OCI-LY3 (cell line): ENCODE measurements around the gene GRID1.
"Not testable (repeated sequence)": the region's sequence is repeated elsewhere in the genome, so short reads cannot be mapped to it uniquely, and the experiment has no call there.

ENCODE experiments used
- H2AFZ ChIP-seq: fragments of 200-600, 300-600 bp; shearing (Covaris generic); 2 replicates; pipeline ENCODE4 v1.6.0; 2014; ENCODE audit warnings: antibody characterized with exemption, low read depth, low read length
- H3K27ac ChIP-seq: fragments of 200-600, 300-600 bp; sonication (generic); 2 replicates; pipeline ENCODE4 v1.5.1; 2014; ENCODE audit warnings: mild to moderate bottlenecking, low read length, moderate library complexity, mixed read lengths
- H3K27me3 ChIP-seq: fragments of 200-600, 300-600 bp; sonication (generic); 2 replicates; pipeline ENCODE4 v1.6.1; 2014; ENCODE audit warnings: low read depth, low read length, mixed read lengths
- H3K36me3 ChIP-seq: fragments of 200-600, 300-600 bp; sonication (generic); replicated peaks from 2 replicates; pipeline ENCODE3; 2014; ENCODE audit warnings: low read depth, low read length, mixed read lengths
- H3K4me1 ChIP-seq: fragments of 300-600, 200-600 bp; sonication (generic); 2 replicates; pipeline ENCODE4 v1.6.1; 2014; ENCODE audit warnings: low read length, mixed read lengths
- H3K4me2 ChIP-seq: fragments of 200-600, 300-600 bp; sonication (generic); 2 replicates; pipeline ENCODE4 v1.6.1; 2014; ENCODE audit warnings: low read length, mixed read lengths
- H3K4me3 ChIP-seq: fragments of 300-600, 200-600 bp; sonication (generic); 2 replicates; pipeline ENCODE4 v1.5.1; 2014; ENCODE audit warnings: antibody characterized with exemption, mild to moderate bottlenecking, low read length, moderate library complexity
- H3K79me2 ChIP-seq: fragments of 300-600, 200-600 bp; shearing (Covaris generic); 2 replicates; pipeline ENCODE4 v1.6.1; 2014; ENCODE audit warnings: mild to moderate bottlenecking, low read length, mixed read lengths
- H3K9ac ChIP-seq: fragments of 300-600, 200-600 bp; shearing (Covaris generic); 2 replicates; pipeline ENCODE4 v1.6.0; 2014; ENCODE audit warnings: mild to moderate bottlenecking, low read length, moderate library complexity
- H3K9me3 ChIP-seq: fragments of 200-600, 300-600 bp; shearing (Covaris generic); 2 replicates; pipeline ENCODE4 v1.6.1; 2014; ENCODE audit warnings: low read length, mixed read lengths; ENCODE audit not compliant: insufficient read depth
- H4K20me1 ChIP-seq: fragments of 200-600, 300-600 bp; sonication (generic); 2 replicates; pipeline ENCODE4 v1.6.1; 2016; ENCODE audit warnings: low read length, mixed read lengths; ENCODE audit not compliant: insufficient read depth
- CTCF ChIP-seq: fragments of 200-600, 300-600 bp; sonication (generic); IDR thresholded peaks from 2 replicates; pipeline ENCODE4 v1.5.1; 2014; ENCODE audit warnings: antibody characterized with exemption, low read length, low read depth
- EZH2phosphoT487 ChIP-seq: fragments of 200-600 bp; shearing (Covaris generic); IDR thresholded peaks from 2 replicates; pipeline ENCODE4 v1.6.1; 2018; ENCODE audit warnings: antibody characterized with exemption, mixed run types, low read depth

Gene GRID1

GRCh38 chr10:86111902-86112545 lies 254.6 kb downstream of the GRID1 start:
- Histone ChIP-seq H3K9me3 (no peaks in the 10 kb centered on the region), H3K9ac (no peak overlapping the region), H3K4me2 (no peak overlapping the region), H4K20me1 (no peaks in the 10 kb centered on the region), H3K4me1 (no peaks in the 10 kb centered on the region), H3K36me3 (no peaks in the 10 kb centered on the region), H2AFZ (no peak overlapping the region), H3K79me2 (no peaks in the 10 kb centered on the region), H3K4me3 (no peak overlapping the region), H3K27ac (no peak overlapping the region), H3K27me3 (no peaks in the 10 kb centered on the region)
- TF ChIP-seq EZH2phosphoT487 (no peak), CTCF (no peak)

GRCh38 chr10:86110156-86110786 lies 256.3 kb downstream of the GRID1 start:
- H3K4me2 ChIP-seq: no peak overlapping the region
- no peaks in the 10 kb centered on the region for H3K27me3 ChIP-seq
- H4K20me1 ChIP-seq: no peaks in the 10 kb centered on the region
- no peaks in the 10 kb centered on the region for H3K9me3 ChIP-seq
- TF ChIP-seq EZH2phosphoT487: no peak
- peak; percentile 26 for TF ChIP-seq CTCF
- H3K4me3 ChIP-seq: no peak overlapping the region
- H3K27ac ChIP-seq: no peak overlapping the region
- no peak overlapping the region for H3K9ac ChIP-seq
- no peaks in the 10 kb centered on the region for H3K4me1 ChIP-seq
- H3K79me2 ChIP-seq: no peaks in the 10 kb centered on the region
- H3K36me3 ChIP-seq: no peaks in the 10 kb centered on the region
- no peak overlapping the region for H2AFZ ChIP-seq

GRCh38 chr10:86109421-86109820 lies 257.2 kb downstream of the GRID1 start:
- H2AFZ ChIP-seq: no peak overlapping the region
- no peak for TF ChIP-seq EZH2phosphoT487
- no peak for TF ChIP-seq CTCF
- no peaks in the 10 kb centered on the region for H4K20me1 ChIP-seq
- H3K36me3 ChIP-seq: no peaks in the 10 kb centered on the region
- no peak overlapping the region for H3K4me3 ChIP-seq
- H3K9ac ChIP-seq: no peak overlapping the region
- H3K9me3 ChIP-seq: no peaks in the 10 kb centered on the region
- no peak overlapping the region for H3K4me2 ChIP-seq
- no peaks in the 10 kb centered on the region for H3K79me2 ChIP-seq
- no peak overlapping the region for H3K27ac ChIP-seq
- H3K27me3 ChIP-seq: no peaks in the 10 kb centered on the region
- no peaks in the 10 kb centered on the region for H3K4me1 ChIP-seq

DNA sequence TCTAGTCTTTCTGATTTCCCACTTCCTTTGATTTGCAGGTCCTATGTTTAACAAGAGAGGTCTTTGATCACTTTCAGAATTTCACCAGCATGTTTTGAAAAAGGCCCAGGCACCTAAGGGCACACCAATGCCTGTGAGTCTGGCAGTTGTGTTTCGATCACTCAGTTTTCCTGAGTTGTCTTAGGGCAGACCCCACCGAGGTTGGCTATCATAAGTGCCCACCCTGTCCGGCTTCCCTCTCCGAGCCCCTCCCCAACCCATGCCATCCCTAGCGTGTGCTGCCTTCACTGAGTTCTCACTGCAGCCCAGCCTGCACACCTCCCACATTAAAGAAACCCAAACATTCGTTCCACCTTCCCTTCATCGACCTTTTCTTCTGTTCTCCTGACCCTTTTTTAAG lies 257.9 kb downstream of the GRID1 start:
- H3K4me3 ChIP-seq: no peak overlapping the region
- H3K36me3 ChIP-seq: no peaks in the 10 kb centered on the region
- no peaks in the 10 kb centered on the region for H3K27me3 ChIP-seq
- H4K20me1 ChIP-seq: no peaks in the 10 kb centered on the region
- no peak overlapping the region for H3K27ac ChIP-seq
- no peaks in the 10 kb centered on the region for H3K79me2 ChIP-seq
- H2AFZ ChIP-seq: no peak overlapping the region
- H3K4me2 ChIP-seq: no peak overlapping the region
- no peak overlapping the region for H3K9ac ChIP-seq
- H3K4me1 ChIP-seq: no peaks in the 10 kb centered on the region
- TF ChIP-seq CTCF: no peak
- TF ChIP-seq EZH2phosphoT487: no peak
- H3K9me3 ChIP-seq: no peaks in the 10 kb centered on the region

DNA sequence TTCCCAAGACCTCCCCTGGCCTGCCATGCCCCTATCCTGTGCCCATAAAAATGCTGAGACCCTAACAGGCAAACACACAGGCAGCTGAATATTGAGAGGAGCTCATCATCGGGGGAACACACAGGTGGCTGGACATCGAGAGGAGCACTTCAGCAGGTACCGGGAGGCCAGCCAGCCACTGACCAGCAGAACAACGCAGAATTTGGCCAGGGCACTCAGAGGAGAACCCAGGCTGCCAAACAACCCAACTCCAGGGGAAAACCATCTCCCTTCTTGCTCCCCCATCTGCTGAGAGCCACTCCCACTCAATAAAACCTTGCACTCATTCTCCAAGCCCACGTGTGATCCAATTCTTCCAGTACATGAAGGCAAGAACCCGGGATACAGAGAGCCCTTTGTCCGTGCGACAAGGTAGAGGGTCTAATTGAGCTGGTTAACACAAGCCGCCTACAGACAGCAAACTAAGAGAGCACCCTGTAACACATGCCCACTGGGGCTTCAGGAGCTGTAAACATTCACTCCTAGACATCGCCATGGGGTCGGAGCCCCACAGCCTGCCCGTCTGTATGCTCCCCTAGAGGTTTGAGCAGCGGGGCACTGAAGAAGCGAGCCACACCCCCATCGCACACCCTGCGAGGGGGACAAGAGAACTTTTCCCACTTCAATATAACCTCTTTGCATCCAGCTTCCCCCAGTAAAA lies 258.8 kb downstream of the GRID1 start:
- not testable (repeated sequence) for H3K27ac ChIP-seq, H2AFZ ChIP-seq, H3K79me2 ChIP-seq, H3K9ac ChIP-seq, H3K4me1 ChIP-seq, H3K4me2 ChIP-seq, H3K36me3 ChIP-seq, H3K9me3 ChIP-seq, H3K27me3 ChIP-seq, H3K4me3 ChIP-seq, H4K20me1 ChIP-seq
